C4-2B (cell line): Measurements from ENCODE around the gene PA2G4.

Experiments
- CTCF ChIP-seq: fragments of 450-650 bp; conservative IDR thresholded peaks from 2 replicates; pipeline ENCODE4 v1.5.1; 2017; ENCODE audit warnings: mild to moderate bottlenecking
- ZFX ChIP-seq: fragments of 450-650 bp; IDR thresholded peaks from 2 replicates; pipeline ENCODE4 v1.6.1; 2017

GRCh38 chr12:56103823-56104108 lies 593 bp upstream of the PA2G4 start:
- TF ChIP-seq CTCF (no peak), ZFX (no peak)
